SIG-M5 (cell line): ENCODE measurements around the gene ABCC4.

Experiments used
- DNase-seq: peaks from one replicate; lab custom pipeline; 2025; lab: John Stamatoyannopoulos, UW

ABCC4 gene

DNA sequence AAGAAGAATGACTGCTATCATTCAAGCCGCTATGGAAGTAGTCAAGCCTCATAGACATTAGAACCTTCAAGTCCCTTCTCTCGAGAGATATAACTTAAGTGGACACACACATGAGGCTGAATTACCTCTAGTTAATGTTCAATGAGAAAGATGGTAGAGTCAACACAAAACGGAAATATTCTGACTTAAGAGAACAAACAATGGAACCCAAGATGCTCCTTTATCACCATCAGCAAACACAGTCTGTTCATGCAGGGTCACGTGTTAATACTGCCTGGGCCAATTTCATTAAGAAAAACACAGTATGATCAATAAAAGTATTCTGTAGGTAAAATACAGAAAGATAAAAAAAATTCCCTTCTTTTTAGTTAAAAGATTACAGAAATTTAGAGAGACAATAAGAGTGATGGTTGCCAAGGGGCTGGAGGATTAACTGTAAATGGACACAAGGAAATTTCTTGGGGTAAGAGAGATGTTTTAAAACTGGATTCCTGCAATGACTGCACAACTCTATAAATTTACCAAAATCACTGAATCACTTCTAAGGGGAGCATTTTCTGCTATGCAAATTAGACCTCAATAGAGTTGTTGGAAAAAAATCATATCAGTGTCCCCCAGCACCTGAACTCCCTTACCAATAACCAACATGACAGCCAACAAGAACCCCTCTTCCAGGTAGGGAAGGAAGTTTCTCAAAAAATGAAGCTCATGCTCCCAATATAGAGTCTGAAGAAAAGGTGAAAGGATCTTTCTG lies 256.6 kb downstream of the ABCC4 start:
- no peak for DNase-seq

DNA sequence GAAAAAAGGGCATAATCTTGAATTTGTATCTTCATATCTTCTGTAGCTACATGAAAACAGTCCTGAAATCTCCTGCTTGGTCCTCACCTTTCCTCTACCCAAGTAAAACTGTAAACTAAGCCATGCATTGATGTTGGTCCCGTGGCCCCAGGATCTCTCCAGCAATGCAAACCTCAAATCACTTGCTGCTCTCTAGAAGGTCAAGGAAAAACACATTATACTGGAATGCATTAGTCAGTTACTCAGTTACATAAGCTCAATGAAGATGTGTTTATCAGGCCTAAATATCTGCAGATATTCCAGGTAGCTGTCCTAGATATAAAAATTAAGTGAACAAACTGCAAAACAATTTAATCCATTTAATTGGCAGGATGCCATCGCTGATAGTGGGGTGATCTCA lies 261.8 kb downstream of the ABCC4 start:
- no peak for DNase-seq

DNA sequence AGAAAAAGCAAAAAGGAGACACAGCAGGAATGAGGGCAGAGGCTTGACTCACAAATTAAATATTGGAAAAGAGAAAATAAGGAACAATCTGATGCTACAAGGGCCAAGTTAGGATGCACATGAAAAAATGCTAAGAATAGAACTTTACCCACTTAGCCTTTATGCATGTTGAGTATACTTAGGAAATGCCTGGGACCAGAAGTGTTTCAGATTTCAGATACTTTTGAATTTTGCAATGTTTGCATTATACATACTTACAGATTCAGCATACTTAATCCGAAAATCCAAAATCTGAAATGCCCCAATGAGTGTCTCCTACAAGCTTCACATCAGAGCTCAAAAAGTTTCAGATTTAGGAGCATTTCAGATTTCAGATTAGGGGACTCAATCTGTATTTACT lies 262.3 kb downstream of the ABCC4 start:
- DNase-seq, result no peak

DNA sequence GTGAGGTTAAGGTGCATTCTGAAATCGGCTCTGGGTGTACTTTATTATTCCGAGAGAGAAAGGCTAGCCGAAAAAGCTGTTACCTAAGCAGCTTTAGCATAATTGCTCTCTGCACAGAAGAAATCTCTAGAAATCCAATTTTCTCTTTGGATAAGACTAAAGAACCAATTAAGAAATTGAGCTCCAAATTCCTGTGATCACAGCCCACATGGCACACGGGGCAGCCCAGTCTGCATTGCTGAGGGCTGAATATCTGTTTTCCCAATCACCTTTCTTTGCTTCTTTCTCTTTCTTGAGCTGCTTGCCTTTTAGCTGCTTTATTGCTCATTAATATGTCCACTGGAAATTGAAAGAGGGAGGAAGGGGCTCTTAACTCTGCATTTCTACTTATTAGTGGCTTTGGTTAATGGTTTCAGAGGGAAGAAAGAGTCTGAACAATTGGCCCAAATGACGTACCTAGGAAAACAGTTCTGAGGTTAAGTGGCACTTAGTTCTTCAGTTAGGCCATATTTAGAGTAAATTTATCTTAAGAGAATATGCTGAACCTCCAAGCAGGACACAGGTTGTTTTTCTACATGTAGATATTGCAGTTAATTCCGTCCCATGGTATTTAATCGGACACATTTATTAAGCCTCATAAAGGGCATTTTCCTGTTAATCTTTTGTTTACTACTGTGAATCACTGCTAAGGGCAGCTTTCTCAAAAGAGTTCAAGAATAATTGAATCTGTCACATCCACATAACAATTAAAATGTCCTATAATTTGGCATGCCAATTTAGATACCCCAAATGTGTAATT lies 265.7 kb downstream of the ABCC4 start:
- no peak for DNase-seq

DNA sequence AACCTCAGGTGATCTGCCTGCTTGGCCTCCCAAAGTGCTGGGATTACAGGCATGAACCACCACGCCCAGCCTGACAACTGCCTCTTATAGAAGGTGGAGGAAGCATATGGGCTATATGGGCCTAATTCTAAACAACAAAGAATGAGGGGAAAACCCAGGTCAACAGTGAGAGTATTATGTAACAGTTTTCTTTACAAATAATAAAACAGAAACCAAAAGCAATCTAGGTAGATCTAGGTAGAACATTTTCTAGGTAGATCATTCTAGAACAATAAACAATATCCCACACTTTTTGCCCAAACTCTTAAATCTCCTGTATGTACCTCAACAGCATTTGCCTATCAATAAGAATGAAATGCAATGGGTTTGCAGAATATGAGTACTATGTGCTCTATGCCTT lies 267.4 kb downstream of the ABCC4 start:
- no peak for DNase-seq

DNA sequence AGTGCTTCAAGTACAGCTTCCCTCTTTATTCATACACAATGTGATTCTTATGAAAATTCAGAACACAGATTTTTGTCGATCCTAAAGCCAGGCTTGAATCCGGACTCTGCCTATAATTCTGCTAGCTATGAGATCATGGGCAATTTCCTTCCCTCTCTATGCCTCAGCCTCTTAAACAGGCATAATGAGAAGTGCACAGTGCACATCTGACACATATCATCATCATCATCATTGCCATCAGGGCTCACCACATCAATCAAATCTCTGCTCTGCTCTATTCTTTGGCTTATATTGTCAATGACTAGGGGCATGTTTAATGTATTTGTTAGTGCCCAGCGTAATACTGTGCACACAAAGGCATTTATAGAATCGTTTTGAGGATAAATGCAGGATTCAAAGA lies 269.1 kb downstream of the ABCC4 start:
- DNase-seq, result no peak

DNA sequence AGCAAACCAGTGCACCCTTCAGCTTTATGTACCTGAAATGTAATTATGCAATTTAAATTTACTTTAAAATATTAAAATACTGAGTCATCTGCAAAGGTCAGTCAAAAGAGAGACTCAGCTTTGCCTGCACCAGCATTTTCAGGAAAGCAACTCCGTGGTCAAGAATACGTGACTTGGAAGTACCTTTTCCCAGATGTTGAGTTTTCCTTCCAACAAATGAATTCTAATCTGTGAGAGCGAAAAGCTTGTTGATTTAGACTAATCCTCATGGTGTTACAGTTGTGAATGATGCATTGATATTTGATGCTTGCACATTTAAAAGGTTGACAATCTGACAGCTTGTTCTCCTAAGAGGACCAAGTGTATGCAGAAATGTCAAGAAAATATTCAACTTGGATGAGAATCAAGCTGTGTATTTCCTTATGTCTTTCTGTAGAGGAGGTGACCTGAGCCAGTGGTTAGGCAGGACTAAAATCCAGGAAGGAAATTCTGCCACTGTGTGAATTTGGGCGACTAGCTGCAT lies 270.4 kb downstream of the ABCC4 start:
- DNase-seq, result no peak

DNA sequence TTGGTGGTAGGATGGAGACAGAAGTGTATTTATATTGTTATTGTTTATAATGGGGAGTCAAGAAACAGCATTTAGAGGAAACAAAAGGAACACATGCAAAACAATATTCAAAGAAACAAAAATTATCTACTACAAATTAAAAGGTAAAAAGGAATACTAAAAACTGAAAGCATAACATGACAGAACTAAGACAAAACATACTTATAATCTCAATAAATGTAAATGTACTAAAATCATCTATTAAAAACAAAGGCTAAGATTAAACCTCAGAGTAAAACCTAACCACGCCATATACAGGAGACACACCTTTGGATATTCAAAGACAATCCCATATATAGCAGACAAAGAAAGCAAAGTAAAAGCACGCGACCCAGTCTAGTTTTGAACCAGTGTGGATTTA lies 273.6 kb downstream of the ABCC4 start:
- no peak for DNase-seq

DNA sequence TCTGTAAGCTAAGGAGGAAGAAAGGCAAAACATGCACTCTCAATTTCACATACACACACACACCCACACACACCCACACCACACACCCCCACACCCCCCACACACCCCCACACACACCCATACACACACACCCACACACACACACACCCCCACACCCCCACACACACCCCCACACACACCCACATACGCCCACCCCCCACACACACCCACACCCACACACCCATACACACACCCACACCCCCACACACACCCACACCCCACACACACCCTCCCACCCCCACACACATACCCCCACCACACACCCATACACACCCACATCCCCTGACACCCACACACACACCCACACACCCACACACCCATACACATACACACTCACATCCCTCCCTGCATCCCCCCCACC lies 276.1 kb downstream of the ABCC4 start:
- no peak for DNase-seq

DNA sequence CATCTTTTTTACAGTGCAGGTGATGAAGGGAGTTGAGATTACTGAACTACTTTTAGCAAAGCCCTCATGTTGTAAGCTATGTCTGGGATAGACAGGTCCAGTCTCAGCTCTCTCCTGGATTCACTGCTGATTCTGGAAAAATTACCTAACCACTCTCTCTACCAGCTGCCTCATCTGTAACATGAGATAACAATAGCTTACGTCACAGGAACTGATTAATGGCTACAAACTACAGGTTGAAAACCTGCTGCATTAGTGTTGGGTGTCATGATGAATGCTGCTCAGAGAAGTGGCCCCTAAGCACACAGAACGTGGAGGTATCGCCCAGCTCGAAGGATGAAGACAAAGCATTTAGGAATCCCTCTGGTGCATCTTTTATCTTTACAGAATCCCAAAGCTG lies 277.8 kb downstream of the ABCC4 start:
- no peak for DNase-seq

DNA sequence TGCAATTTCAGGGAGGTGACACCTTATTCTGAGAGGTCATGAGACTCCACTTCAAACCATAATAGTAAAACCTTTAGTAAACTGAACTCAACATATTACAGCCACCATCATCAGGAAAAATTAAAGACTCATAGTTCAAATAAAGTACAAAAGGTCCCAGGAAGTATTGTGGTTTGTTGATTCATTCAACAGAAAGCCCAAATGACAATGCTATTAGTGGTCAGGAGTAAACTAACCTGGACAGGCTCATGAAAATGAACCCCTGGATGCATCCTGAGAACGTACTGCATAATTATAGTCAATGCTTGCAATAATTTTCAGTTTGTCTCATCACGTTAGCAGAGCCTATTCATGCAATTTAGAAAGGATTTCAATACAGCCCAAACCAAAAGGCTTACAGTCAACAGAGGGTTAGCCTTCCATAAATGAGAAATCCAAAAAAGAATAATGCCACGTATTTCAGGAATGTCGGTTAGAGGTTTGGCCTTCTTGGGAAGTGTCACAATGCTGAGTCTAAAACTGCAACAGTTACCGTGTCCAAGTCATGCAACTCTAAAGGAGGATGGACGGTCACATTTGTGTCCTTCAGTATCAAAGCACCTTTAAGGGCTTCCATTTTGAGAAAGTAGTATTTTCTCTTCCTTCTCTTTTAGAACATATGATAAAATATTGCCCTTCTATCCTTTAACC lies 280.8 kb downstream of the ABCC4 start:
- no peak for DNase-seq

DNA sequence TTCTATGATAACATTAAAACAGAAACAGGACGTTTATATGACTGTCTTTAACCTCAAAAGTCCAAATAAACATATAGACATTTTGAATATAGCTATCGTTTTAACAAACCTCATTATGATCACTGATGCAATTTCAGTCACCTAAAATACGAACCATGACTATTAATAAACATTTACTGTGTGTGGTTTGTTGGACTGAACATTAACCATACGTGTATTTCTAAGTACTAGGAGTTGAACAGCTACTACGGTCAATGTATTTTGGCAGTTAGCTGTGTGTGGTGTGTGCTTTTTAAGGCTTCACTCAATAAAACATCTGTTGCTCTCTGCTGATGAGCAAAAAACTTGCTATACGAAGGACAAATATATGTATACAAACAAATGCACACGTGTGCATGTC lies 281.4 kb downstream of the ABCC4 start:
- no peak for DNase-seq

DNA sequence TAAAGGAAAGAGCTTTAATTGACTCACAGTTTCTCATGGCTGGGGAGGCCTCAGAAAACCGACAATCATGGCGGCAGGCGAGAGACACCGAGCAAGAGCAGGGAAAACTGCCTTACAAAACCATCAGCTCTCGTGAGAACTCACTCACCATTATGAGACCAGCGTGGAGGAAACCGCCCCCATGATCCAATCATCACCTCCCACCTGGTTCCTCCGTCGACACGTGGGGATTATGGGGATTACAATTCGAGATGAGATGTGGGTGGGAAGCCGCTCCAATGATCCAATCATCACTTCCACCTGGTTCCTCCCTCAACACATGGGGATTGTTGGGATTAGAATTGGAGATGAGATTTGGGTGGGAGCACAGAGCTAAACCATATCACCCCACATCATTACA lies 293.9 kb downstream of the ABCC4 start:
- DNase-seq, result no peak

DNA sequence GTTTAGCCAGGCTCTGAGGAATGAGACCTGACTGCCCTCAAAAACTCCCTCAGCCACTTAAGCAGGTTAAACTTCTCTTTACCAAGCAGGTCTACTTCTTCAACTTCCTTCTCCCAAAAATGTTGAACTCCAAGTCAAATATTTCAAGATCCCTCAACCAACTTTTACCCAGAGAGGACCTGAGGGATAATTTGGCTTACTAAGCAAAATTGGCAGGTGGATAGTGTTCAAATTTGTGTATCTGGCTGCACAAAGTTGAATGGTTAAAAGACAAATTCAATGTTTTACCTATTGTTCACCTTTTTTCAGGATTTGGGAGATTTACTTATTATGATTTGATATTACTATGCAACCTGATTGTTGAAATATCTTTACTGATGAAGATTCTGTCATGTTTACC lies 296.0 kb downstream of the ABCC4 start:
- no peak for DNase-seq

DNA sequence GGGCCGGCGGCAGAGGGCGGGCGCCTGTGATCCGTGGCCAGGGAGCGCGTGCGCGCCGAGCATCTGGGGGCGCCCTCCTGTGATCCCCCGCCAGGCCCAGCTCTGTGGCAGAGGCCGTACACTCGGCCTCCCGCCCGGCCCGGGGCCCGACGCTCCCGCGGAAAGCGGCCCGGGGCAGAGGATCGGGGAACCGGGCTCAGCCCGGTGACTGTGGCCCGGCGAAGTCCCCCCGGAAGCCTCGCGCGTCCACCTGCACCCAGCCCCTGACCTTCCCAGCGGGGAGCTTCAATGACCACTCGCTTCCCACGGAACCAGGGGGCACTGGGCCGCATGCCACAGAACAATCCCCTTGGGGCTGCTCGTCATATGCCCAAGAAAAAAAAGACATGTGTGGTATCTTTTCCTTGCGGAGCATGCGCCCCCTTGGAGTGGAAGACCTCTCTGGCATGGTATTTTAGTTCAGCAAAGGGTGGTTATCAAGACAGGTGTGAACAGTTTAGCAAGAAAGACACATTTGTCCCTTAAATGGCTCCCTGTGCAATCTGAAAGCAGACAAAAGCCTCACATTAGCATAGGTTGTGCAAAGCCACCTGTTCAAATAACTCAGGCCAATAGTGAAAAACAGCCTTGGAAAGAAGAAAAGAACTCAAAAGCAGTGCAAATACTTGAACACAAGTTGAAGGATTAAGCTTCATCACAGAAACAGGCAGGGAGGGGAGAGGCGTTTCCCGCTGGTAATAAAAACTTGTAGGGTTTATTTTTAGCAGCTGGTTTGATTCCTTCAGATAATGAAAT lies 298.0 kb downstream of the ABCC4 start:
- no peak for DNase-seq

DNA sequence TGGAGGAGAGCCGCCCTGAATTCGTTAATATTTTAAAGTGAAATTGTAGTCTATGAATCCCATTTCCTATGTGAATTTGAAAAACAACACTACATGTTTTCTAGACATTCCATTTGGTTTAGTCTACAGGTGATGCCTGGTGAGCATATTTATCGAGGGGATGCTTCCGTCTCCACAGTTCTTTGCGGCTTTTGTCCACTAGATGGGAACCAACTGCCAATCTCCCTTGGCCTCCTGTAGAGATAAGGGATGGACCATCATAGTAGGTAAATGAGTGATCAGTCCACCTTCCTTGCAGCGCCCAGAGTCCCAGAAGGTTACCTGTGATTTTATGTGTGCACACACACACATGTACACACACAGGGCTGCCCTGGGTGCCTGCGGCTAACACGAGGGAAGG lies 299.1 kb downstream of the ABCC4 start:
- no peak for DNase-seq

DNA sequence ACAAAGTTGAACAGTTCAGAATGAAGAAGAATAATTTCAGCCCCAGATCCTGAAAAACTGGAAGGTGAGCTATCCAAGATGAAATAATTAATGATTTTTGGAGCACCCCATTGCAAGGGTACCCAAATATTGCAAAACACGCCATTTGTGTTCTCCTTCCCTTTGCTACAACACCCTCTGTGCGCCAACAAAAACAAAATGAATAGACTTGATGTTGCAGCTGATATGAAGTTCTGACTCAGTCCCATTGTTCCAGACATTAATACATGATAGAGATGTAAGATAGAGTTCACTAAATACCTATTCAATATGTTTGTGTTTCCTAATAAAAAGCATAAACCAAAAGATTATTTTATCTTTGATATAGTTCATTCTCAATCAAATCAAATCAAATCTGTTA lies 301.4 kb downstream of the ABCC4 start:
- DNase-seq, result no peak

DNA sequence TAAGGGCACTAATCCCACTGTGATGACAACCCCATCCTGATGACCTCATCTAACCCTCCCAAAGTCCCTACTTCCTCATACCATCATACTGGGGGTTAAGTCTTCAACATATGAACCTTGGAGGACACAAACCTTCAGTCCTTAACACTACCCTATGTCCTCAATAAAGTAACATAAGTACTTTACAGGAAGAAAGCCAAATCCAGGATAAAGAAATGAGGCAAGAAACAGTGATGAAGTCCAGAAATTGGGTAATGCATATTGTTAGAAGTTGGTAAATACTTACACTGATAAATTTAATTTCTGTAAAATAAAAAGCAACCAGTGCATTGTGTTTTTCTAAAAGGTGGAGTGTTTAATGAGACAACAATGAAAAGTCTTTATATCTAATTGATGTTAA lies 304.1 kb downstream of the ABCC4 start:
- no peak for DNase-seq

DNA sequence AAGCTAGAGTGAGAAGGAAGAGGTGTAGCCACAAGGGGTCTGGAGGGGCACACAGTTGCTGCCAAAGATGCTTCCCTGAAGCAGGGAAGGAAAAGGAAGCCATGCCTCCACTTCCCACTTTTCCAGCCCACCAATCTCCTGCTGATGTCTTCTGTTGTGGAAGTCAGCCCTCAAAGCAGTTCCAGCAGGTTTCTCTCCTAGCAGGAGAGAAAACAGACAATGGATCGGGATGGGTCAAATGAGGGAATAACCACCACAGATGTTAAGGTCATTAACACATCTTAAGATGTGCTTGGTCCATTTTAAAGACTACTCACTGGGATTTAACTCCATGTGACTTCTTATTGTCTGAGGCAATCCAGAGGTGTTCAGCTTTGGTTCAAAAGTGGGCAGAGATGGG lies 304.8 kb downstream of the ABCC4 start:
- no peak for DNase-seq

DNA sequence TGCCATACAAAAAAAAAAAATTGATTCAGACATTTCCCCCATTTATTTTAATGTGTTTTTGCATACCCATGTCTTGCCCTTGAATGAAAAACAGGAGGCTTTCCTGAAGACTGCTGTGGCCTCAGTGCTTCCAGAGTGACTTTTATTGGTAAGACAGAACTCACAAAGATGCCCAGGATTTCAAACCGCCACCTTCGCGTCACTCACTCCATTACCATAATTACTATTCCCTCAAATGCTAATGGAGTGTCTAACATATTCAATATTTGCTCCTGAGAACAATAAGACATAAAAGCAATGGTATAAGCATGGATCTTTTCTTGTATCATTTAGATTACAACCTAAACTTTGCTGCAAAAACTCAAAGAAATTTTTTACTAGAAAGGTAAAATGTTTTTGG lies 306.7 kb downstream of the ABCC4 start:
- DNase-seq, result no peak

DNA sequence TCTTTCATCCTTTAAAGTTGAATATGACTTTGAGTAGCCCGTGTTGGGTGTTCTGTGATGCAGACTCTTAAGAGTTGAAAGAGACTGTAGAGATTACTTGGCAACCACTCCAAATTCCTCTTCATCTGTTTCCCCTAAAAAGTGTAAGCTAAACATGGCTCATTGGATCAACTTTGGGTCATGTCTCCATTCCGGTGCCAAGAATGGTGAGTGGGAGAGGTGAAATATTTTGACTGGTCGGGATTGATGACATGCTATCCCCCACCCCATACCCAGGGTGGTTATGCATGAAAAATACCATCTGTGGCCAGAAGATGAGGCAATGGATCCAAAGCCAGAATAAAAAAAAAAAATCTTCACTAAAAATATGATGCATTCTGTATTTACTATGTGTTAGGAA lies 307.6 kb downstream of the ABCC4 start:
- DNase-seq, result no peak
